ENCODE measurements around the gene PIP5K1B. TPM values are rescaled to one million over a fixed set of nuclear protein-coding genes. Genes with fewer than 3 reads are reported as not detected.

PIP5K1B gene
- total RNA-seq, 4 donors from 2014 or later = 1.2 to 2.6 (median 2.0) TPM

- H3K4me1 ChIP-seq = no peaks in the 10 kb centered on the region
- H3K27ac ChIP-seq = no peak overlapping the region
These were observed 45.7 kb downstream of the PIP5K1B start for GRCh38 chr9:68750786-68751185.

GRCh38 chr9:68751556-68751955 is 46.5 kb downstream of the PIP5K1B start:
- Histone ChIP-seq H3K27ac (no peak overlapping the region), H3K36me3 (no peaks in the 10 kb centered on the region), H3K4me1 (no peaks in the 10 kb centered on the region), H3K9me3 (no peaks in the 10 kb centered on the region), H3K4me3 (no peak overlapping the region), H3K27me3 (no peaks in the 10 kb centered on the region)
- in situ Hi-C loops (cut with MboI; ENCODE audit: low sequenced_read_pairs in 4 of 4) = no loop called here
- DNase-seq = no peak
- intact Hi-C loops (cut with DNase I; ENCODE audit: low total_unique reads) = no loop called here
- ATAC-seq = no peak
- TF ChIP-seq, protein P1, sequence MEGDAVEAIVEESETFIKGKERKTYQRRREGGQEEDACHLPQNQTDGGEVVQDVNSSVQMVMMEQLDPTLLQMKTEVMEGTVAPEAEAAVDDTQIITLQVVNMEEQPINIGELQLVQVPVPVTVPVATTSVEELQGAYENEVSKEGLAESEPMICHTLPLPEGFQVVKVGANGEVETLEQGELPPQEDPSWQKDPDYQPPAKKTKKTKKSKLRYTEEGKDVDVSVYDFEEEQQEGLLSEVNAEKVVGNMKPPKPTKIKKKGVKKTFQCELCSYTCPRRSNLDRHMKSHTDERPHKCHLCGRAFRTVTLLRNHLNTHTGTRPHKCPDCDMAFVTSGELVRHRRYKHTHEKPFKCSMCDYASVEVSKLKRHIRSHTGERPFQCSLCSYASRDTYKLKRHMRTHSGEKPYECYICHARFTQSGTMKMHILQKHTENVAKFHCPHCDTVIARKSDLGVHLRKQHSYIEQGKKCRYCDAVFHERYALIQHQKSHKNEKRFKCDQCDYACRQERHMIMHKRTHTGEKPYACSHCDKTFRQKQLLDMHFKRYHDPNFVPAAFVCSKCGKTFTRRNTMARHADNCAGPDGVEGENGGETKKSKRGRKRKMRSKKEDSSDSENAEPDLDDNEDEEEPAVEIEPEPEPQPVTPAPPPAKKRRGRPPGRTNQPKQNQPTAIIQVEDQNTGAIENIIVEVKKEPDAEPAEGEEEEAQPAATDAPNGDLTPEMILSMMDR (IDR thresholded peaks at IDR 0.05 in 4 of 5, conservative IDR thresholded peaks at IDR 0.05 in 1 of 5) = no peak
- no peak for TF ChIP-seq POLR2A (IDR thresholded peaks at IDR 0.05)

More at GRCh38 chr9:68750786-68751185, 45.7 kb downstream of the PIP5K1B start:
- no peak for ATAC-seq
- in situ Hi-C loops (cut with MboI; ENCODE audit: low sequenced_read_pairs in 4 of 4) = no loop called here
- TF ChIP-seq, protein P1 (IDR thresholded peaks at IDR 0.05 in 4 of 5, conservative IDR thresholded peaks at IDR 0.05 in 1 of 5) = no peak
- intact Hi-C loops (cut with DNase I; ENCODE audit: low total_unique reads) = no loop called here
- no peak overlapping the region for H3K4me3 ChIP-seq
- H3K9me3 ChIP-seq = no peaks in the 10 kb centered on the region
- no peak for DNase-seq
- H3K27me3 ChIP-seq = no peaks in the 10 kb centered on the region
- no peaks in the 10 kb centered on the region for H3K36me3 ChIP-seq

GRCh38 chr9:68755051-68755450 is 50.0 kb downstream of the PIP5K1B start:
- intact Hi-C loops (cut with DNase I; ENCODE audit: low total_unique reads) = no loop called here
- Histone ChIP-seq H3K4me1 (no peaks in the 10 kb centered on the region), H3K9me3 (no peaks in the 10 kb centered on the region), H3K4me3 (no peak overlapping the region), H3K36me3 (no peaks in the 10 kb centered on the region), H3K27ac (no peak overlapping the region), H3K27me3 (no peaks in the 10 kb centered on the region)
- ATAC-seq = no peak
- TF ChIP-seq, protein P1 (IDR thresholded peaks at IDR 0.05 in 4 of 5, conservative IDR thresholded peaks at IDR 0.05 in 1 of 5) = no peak
- TF ChIP-seq POLR2A (IDR thresholded peaks at IDR 0.05) = no peak
- DNase-seq = no peak
- in situ Hi-C loops (cut with MboI; ENCODE audit: low sequenced_read_pairs in 4 of 4) = no loop called here

DNA sequence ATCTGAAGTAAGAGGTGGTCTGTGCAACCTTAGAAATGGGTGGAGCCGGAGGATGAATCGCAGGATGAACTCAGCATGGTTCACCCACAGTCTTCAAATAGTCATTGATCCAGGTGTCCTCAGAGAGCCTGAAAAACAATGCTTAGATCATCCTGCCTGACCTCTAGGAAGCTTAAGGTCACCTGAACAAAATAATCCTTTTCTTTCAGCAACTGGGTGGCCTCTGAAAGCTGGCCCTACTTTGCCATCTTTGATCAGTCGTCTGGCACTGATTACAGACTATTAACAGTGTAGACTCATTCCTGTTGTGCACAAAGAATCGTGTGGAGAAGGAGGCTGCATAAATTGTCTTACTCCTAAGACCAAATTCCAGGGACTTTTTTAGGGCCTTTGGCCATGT is 50.7 kb downstream of the PIP5K1B start:
- Histone ChIP-seq H3K27ac (no peak overlapping the region), H3K27me3 (no peaks in the 10 kb centered on the region), H3K4me3 (no peak overlapping the region), H3K9me3 (no peaks in the 10 kb centered on the region), H3K36me3 (no peaks in the 10 kb centered on the region), H3K4me1 (no peaks in the 10 kb centered on the region)
- DNase-seq = no peak
- TF ChIP-seq POLR2A (IDR thresholded peaks at IDR 0.05) = no peak
- TF ChIP-seq, protein P1 (IDR thresholded peaks at IDR 0.05 in 4 of 5, conservative IDR thresholded peaks at IDR 0.05 in 1 of 5) = no peak
- in situ Hi-C loops (cut with MboI; ENCODE audit: low sequenced_read_pairs in 4 of 4) = no loop called here
- no peak for ATAC-seq
- intact Hi-C loops (cut with DNase I; ENCODE audit: low total_unique reads) = no loop called here

- H3K4me3 ChIP-seq = no peak overlapping the region
- H3K4me1 ChIP-seq = no peaks in the 10 kb centered on the region
- H3K27ac ChIP-seq = no peak overlapping the region
- in situ Hi-C loops (cut with MboI; ENCODE audit: low sequenced_read_pairs in 4 of 4) (no loop called here), intact Hi-C loops (cut with DNase I; ENCODE audit: low total_unique reads) (no loop called here)
- DNase-seq (no peak), ATAC-seq (no peak)
- TF ChIP-seq POLR2A (IDR thresholded peaks at IDR 0.05) = no peak
- TF ChIP-seq, protein P1 (IDR thresholded peaks at IDR 0.05 in 4 of 5, conservative IDR thresholded peaks at IDR 0.05 in 1 of 5) = no peak
- H3K36me3 ChIP-seq = no peaks in the 10 kb centered on the region
- H3K27me3 ChIP-seq = no peaks in the 10 kb centered on the region
- H3K9me3 ChIP-seq = no peaks in the 10 kb centered on the region
These were observed 55.1 kb downstream of the PIP5K1B start for GRCh38 chr9:68759981-68760673.
